Tibial artery (tissue), 4 donors: ENCODE results near the gene KRT4.

Source experiments
- DNase-seq, 2 donors: peaks; one replicate each; pipeline ENCODE4 v3.0.0-alpha.2; 2019
- H3K27ac ChIP-seq, 2 donors: fragments of 200-600 bp; sonication (generic) in 1 of 2; 1 replicate in 1 of 2; 2 replicates in 1 of 2; pipeline ENCODE4 v1.5.1; 2018 to 2019; ENCODE audit warnings: mild to moderate bottlenecking in 1 of 2
- H3K27me3 ChIP-seq, 2 donors: fragments of 200-600 bp; sonication (generic) in 1 of 2; one replicate each; pipeline versions ENCODE4 v1.5.1 to v1.6.0; 2016 to 2019
- H3K36me3 ChIP-seq, 3 donors: fragments of 200-600 bp; sonication (generic) in 2 of 3; one replicate each; pipeline ENCODE4 v1.5.1; 2016 to 2019; ENCODE audit warnings: mild to moderate bottlenecking in 2 of 3
- H3K4me1 ChIP-seq, 4 donors: fragments of 200-600 bp; sonication (generic) in 2 of 4; 1 replicate in 3 of 4; 2 replicates in 1 of 4; pipeline ENCODE4 v1.5.1; 2016 to 2019
- H3K4me3 ChIP-seq, 2 donors: fragments of 200-600 bp; sonication (generic) in 1 of 2; 1 replicate in 1 of 2; 2 replicates in 1 of 2; pipeline ENCODE4 v1.5.1; 2018 to 2019; ENCODE audit warnings: mild to moderate bottlenecking in 2 of 2
- H3K9me3 ChIP-seq, 3 donors: fragments of 200-600 bp; sonication (generic) in 1 of 3; one replicate each; pipeline ENCODE4 v1.5.1; 2016 to 2019
- CTCF ChIP-seq, 2 experiments: fragments of 200-600 bp in 1 of 2; fragments of 450-650 bp in 1 of 2; IDR thresholded peaks; one replicate each; pipeline ENCODE4 v1.5.1; 2017 to 2019; ENCODE audit warnings: antibody characterized with exemption in 2 of 2, mild to moderate bottlenecking in 1 of 2, moderate library complexity in 1 of 2
- intact Hi-C: fragments of 100-400 bp; cut with DNase I; formaldehyde crosslinking; loops from one replicate; pipeline ENCODE4 v1.15.0; 2023; ENCODE audit warnings: low total_unique reads

Gene KRT4

GRCh38 chr12:52794479-52795331 is 19.2 kb downstream of the KRT4 start:
- no peak for TF ChIP-seq CTCF (IDR thresholded peaks at IDR 0.05)
- Histone ChIP-seq H3K36me3 (no peaks in the 10 kb centered on the region), H3K4me1 (peaks cover 0 to 8% (median 2%) of the 10 kb centered on the region in 4 donors), H3K27me3 (peaks cover 0 to 26% of the 10 kb centered on the region in 2 donors), H3K9me3 (no peaks in the 10 kb centered on the region), H3K27ac (no peak overlapping the region), H3K4me3 (no peak overlapping the region)
- intact Hi-C loops: no loop called here
- no peak for DNase-seq

GRCh38 chr12:52792185-52793029 is 21.5 kb downstream of the KRT4 start:
- no peak for TF ChIP-seq CTCF (IDR thresholded peaks at IDR 0.05)
- Histone ChIP-seq H3K4me3 (no peak overlapping the region), H3K36me3 (no peaks in the 10 kb centered on the region), H3K9me3 (no peaks in the 10 kb centered on the region), H3K27me3 (peaks cover 0 to 34% of the 10 kb centered on the region in 2 donors), H3K27ac (no peak overlapping the region), H3K4me1 (peaks cover 0 to 8% (median 2%) of the 10 kb centered on the region in 4 donors)
- DNase-seq: no peak
- intact Hi-C loops: no loop called here

- H3K36me3 ChIP-seq: no peaks in the 10 kb centered on the region
- peaks cover 0 to 8% (median 2%) of the 10 kb centered on the region in 4 donors for H3K4me1 ChIP-seq
- H3K27me3 ChIP-seq: peaks cover 0 to 34% of the 10 kb centered on the region in 2 donors
- DNase-seq: no peak
- H3K9me3 ChIP-seq: no peaks in the 10 kb centered on the region
- intact Hi-C loops: no loop called here
- TF ChIP-seq CTCF (IDR thresholded peaks at IDR 0.05): no peak
- H3K27ac ChIP-seq: no peak overlapping the region
- no peak overlapping the region for H3K4me3 ChIP-seq
These were observed 22.4 kb downstream of the KRT4 start for GRCh38 chr12:52791271-52792184.

- no peak for DNase-seq
- peaks cover 0 to 35% of the 10 kb centered on the region in 2 donors for H3K27me3 ChIP-seq
- H3K27ac ChIP-seq: no peak overlapping the region
- intact Hi-C loops: no loop called here
- no peaks in the 10 kb centered on the region for H3K36me3 ChIP-seq
- no peak overlapping the region for H3K4me3 ChIP-seq
- H3K9me3 ChIP-seq: no peaks in the 10 kb centered on the region
- peaks cover 0 to 8% (median 2%) of the 10 kb centered on the region in 4 donors for H3K4me1 ChIP-seq
- no peak for TF ChIP-seq CTCF (IDR thresholded peaks at IDR 0.05)
These were observed 23.3 kb downstream of the KRT4 start for GRCh38 chr12:52790427-52791270.
